Neural progenitor cell (in vitro differentiated cells): ENCODE data around the gene PTPRN2.

Experiments
- CTCF ChIP-seq: fragments of 200-600 bp; sonication (generic); IDR thresholded peaks from 2 replicates; pipeline ENCODE4 v1.5.1; 2017; ENCODE audit warnings: antibody characterized with exemption, mild to moderate bottlenecking
- EZH2 ChIP-seq: fragments of 200-600 bp; sonication (generic); IDR thresholded peaks from 2 replicates; pipeline ENCODE4 v1.6.1; 2017; ENCODE audit warnings: antibody characterized with exemption, mild to moderate bottlenecking, moderate library complexity
- EZH2phosphoT487 ChIP-seq: fragments of 200-600 bp; sonication (generic); IDR thresholded peaks from 2 replicates; pipeline ENCODE4 v1.6.1; 2017; ENCODE audit warnings: antibody characterized with exemption

DNA sequence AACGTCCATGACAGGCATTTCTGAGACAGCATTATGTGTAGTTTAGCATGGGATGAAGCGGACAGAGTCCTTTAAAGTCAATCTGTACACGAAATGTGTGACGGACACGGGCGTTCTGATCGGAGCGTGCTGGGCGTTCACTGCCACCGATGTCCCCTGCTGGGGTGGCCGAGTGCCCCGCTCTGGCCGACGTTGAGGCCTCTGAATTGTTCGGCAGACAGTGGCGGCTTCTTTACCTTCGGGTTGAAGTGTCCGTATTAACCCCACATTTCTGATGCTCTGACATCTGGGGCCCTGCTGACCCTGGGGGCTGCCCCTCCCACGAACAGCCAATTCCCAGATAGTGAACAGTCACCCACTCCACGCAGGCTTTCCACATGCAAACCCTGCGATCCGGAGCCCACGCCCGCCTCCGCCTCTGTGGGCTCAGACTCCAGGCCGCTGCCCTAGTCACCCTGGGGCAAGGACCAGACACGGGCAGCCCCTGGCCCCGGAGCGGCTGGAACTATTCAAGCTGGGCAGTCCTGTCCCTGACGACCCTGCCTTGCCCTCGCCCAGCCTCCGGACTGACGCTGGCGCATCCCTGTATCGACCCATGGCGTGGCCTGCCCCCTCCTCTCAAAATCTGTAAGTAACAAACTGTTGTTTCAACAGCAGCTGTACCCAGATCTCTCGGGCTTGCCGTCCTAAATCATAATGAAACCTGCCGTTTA is 445.7 kb downstream of the PTPRN2 start:
- no peak for TF ChIP-seq CTCF
- TF ChIP-seq EZH2, result no peak
- no peak for TF ChIP-seq EZH2phosphoT487
